ENCODE measurements around the gene IFITM1.
"Not testable (repeated sequence)": the region's sequence is repeated elsewhere in the genome, so short reads cannot be mapped to it uniquely, and the experiment has no call there.

DNA sequence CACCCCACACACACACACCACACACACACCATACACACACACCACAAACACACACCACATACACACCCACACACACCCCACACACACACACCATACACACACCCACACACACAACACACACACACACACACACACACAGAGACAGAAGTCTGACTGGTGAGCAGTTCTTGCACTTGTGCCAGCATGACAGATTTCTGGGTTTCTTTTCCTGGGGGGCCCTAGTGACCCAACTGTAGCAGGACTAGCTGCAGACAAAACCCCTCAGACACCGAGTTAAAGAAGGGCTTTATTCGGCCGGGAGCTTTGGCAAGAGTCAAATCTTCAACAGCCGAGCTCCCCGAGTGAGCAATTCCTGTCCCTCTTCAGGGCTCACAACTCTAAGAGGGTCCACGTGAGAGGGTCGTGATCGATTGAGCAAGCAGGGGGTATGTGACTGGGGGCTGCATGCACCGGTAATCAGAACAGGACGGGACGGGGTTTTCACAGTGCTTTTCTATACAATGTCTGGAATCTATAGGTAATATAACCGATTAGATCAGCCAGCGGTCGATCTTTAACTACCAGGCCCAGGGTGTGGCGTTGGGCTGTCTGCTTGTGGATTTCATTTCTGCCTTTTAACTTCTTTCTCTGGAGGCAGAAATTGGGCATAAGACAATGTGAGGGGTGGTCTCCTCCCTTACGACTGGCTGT, 36.3 kb downstream of the IFITM1 start:
- TF ChIP-seq, protein P1, sequence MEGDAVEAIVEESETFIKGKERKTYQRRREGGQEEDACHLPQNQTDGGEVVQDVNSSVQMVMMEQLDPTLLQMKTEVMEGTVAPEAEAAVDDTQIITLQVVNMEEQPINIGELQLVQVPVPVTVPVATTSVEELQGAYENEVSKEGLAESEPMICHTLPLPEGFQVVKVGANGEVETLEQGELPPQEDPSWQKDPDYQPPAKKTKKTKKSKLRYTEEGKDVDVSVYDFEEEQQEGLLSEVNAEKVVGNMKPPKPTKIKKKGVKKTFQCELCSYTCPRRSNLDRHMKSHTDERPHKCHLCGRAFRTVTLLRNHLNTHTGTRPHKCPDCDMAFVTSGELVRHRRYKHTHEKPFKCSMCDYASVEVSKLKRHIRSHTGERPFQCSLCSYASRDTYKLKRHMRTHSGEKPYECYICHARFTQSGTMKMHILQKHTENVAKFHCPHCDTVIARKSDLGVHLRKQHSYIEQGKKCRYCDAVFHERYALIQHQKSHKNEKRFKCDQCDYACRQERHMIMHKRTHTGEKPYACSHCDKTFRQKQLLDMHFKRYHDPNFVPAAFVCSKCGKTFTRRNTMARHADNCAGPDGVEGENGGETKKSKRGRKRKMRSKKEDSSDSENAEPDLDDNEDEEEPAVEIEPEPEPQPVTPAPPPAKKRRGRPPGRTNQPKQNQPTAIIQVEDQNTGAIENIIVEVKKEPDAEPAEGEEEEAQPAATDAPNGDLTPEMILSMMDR (IDR thresholded peaks at IDR 0.05) = not testable (repeated sequence)
- not testable (repeated sequence) for TF ChIP-seq ESRRA (CRISPR knock-in tag; IDR thresholded peaks at IDR 0.05; ENCODE audit: borderline replicate concordance); CBFB (CRISPR knock-in tag; IDR thresholded peaks at IDR 0.05; ENCODE audit: low read depth); FOXJ3 (CRISPR knock-in tag; IDR thresholded peaks at IDR 0.05; ENCODE audit: borderline replicate concordance); ZNF219 (CRISPR knock-in tag; IDR thresholded peaks at IDR 0.05; ENCODE audit: borderline replicate concordance)
- TF ChIP-seq, protein P2, sequence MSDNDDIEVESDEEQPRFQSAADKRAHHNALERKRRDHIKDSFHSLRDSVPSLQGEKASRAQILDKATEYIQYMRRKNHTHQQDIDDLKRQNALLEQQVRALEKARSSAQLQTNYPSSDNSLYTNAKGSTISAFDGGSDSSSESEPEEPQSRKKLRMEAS (CRISPR knock-in tag; IDR thresholded peaks at IDR 0.05) = not testable (repeated sequence)
- TF ChIP-seq, protein P3, sequence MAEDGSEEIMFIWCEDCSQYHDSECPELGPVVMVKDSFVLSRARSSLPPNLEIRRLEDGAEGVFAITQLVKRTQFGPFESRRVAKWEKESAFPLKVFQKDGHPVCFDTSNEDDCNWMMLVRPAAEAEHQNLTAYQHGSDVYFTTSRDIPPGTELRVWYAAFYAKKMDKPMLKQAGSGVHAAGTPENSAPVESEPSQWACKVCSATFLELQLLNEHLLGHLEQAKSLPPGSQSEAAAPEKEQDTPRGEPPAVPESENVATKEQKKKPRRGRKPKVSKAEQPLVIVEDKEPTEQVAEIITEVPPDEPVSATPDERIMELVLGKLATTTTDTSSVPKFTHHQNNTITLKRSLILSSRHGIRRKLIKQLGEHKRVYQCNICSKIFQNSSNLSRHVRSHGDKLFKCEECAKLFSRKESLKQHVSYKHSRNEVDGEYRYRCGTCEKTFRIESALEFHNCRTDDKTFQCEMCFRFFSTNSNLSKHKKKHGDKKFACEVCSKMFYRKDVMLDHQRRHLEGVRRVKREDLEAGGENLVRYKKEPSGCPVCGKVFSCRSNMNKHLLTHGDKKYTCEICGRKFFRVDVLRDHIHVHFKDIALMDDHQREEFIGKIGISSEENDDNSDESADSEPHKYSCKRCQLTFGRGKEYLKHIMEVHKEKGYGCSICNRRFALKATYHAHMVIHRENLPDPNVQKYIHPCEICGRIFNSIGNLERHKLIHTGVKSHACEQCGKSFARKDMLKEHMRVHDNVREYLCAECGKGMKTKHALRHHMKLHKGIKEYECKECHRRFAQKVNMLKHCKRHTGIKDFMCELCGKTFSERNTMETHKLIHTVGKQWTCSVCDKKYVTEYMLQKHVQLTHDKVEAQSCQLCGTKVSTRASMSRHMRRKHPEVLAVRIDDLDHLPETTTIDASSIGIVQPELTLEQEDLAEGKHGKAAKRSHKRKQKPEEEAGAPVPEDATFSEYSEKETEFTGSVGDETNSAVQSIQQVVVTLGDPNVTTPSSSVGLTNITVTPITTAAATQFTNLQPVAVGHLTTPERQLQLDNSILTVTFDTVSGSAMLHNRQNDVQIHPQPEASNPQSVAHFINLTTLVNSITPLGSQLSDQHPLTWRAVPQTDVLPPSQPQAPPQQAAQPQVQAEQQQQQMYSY (CRISPR knock-in tag; IDR thresholded peaks at IDR 0.05) = not testable (repeated sequence)
- TF ChIP-seq, protein P4, sequence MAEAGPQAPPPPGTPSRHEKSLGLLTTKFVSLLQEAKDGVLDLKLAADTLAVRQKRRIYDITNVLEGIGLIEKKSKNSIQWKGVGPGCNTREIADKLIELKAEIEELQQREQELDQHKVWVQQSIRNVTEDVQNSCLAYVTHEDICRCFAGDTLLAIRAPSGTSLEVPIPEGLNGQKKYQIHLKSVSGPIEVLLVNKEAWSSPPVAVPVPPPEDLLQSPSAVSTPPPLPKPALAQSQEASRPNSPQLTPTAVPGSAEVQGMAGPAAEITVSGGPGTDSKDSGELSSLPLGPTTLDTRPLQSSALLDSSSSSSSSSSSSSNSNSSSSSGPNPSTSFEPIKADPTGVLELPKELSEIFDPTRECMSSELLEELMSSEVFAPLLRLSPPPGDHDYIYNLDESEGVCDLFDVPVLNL (CRISPR knock-in tag; IDR thresholded peaks at IDR 0.05; ENCODE audit: borderline replicate concordance, low read depth) = not testable (repeated sequence)
- TF ChIP-seq, protein P5, sequence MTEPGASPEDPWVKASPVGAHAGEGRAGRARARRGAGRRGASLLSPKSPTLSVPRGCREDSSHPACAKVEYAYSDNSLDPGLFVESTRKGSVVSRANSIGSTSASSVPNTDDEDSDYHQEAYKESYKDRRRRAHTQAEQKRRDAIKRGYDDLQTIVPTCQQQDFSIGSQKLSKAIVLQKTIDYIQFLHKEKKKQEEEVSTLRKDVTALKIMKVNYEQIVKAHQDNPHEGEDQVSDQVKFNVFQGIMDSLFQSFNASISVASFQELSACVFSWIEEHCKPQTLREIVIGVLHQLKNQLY (CRISPR knock-in tag; IDR thresholded peaks at IDR 0.05) = not testable (repeated sequence)
- TF ChIP-seq, protein P6, sequence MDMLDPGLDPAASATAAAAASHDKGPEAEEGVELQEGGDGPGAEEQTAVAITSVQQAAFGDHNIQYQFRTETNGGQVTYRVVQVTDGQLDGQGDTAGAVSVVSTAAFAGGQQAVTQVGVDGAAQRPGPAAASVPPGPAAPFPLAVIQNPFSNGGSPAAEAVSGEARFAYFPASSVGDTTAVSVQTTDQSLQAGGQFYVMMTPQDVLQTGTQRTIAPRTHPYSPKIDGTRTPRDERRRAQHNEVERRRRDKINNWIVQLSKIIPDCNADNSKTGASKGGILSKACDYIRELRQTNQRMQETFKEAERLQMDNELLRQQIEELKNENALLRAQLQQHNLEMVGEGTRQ (CRISPR knock-in tag; IDR thresholded peaks at IDR 0.05) = not testable (repeated sequence)
- TF ChIP-seq, protein P7, sequence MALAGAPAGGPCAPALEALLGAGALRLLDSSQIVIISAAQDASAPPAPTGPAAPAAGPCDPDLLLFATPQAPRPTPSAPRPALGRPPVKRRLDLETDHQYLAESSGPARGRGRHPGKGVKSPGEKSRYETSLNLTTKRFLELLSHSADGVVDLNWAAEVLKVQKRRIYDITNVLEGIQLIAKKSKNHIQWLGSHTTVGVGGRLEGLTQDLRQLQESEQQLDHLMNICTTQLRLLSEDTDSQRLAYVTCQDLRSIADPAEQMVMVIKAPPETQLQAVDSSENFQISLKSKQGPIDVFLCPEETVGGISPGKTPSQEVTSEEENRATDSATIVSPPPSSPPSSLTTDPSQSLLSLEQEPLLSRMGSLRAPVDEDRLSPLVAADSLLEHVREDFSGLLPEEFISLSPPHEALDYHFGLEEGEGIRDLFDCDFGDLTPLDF (CRISPR knock-in tag; IDR thresholded peaks at IDR 0.05) = not testable (repeated sequence)
- TF ChIP-seq, protein P8, sequence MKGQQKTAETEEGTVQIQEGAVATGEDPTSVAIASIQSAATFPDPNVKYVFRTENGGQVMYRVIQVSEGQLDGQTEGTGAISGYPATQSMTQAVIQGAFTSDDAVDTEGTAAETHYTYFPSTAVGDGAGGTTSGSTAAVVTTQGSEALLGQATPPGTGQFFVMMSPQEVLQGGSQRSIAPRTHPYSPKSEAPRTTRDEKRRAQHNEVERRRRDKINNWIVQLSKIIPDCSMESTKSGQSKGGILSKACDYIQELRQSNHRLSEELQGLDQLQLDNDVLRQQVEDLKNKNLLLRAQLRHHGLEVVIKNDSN (CRISPR knock-in tag; IDR thresholded peaks at IDR 0.05) = not testable (repeated sequence)
